ENCODE results near the gene RSBN1.

Gene RSBN1

DNA sequence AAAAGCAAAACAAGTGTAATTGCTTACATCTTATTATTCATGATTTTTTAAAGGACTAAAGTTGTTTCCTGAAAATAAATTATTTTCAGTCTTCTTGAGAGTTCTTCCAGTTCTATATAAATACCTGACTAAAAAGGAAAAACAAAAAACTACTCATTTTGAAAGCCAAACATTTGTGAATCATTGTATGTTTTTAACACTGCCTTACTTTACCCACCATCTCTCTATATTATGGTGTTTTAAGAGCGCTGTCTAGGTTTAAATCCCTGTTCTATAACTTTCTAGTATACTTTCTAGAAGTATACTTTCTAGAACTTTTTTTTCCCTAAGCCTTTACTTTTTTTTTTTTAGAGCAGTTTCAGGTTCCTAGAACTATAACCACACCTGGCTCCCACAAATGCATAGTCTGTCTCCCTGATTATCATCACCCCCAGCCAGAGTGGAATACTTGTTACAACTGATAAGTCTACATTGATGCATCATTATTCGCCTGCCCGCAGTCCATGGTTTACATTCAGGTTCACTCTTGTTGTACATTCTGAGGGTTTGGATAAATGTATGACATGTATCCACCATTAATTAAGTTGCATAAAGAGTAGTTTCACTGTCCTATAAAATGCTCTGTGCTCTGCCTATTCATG, 9.8 kb downstream of the RSBN1 start:
- H3K27ac Mint-ChIP-seq: no peak overlapping the region
- peaks cover 25% of the 10 kb centered on the region for H3K36me3 Mint-ChIP-seq
- ATAC-seq: no peak
- no peaks in the 10 kb centered on the region for H3K27me3 Mint-ChIP-seq
- H3K9me3 Mint-ChIP-seq: no peaks in the 10 kb centered on the region
- H3K4me3 Mint-ChIP-seq: no peak overlapping the region
- H3K4me1 Mint-ChIP-seq: peaks cover 65% of the 10 kb centered on the region

GRCh38 chr1:113800487-113800886, 11.8 kb downstream of the RSBN1 start:
- H3K36me3 Mint-ChIP-seq: peaks cover 25% of the 10 kb centered on the region
- H3K27ac Mint-ChIP-seq: no peak overlapping the region
- H3K27me3 Mint-ChIP-seq: no peaks in the 10 kb centered on the region
- H3K4me3 Mint-ChIP-seq: no peak overlapping the region
- no peak for ATAC-seq
- H3K9me3 Mint-ChIP-seq: no peaks in the 10 kb centered on the region
- H3K4me1 Mint-ChIP-seq: peaks cover 47% of the 10 kb centered on the region

- no peaks in the 10 kb centered on the region for H3K9me3 Mint-ChIP-seq
- peaks cover 35% of the 10 kb centered on the region for H3K4me1 Mint-ChIP-seq
- H3K27ac Mint-ChIP-seq: no peak overlapping the region
- no peaks in the 10 kb centered on the region for H3K27me3 Mint-ChIP-seq
- H3K4me3 Mint-ChIP-seq: no peak overlapping the region
- no peak for ATAC-seq
- peaks cover 29% of the 10 kb centered on the region for H3K36me3 Mint-ChIP-seq
Observed at GRCh38 chr1:113797472-113797871, 14.8 kb downstream of the RSBN1 start.

- H3K27ac Mint-ChIP-seq: no peak overlapping the region
- H3K27me3 Mint-ChIP-seq: no peaks in the 10 kb centered on the region
- H3K9me3 Mint-ChIP-seq: no peaks in the 10 kb centered on the region
Observed at GRCh38 chr1:113793878-113794834, 18.1 kb downstream of the RSBN1 start.

GRCh38 chr1:113792986-113793385, 19.3 kb downstream of the RSBN1 start:
- H3K36me3 Mint-ChIP-seq: peaks cover 61% of the 10 kb centered on the region
- no peaks in the 10 kb centered on the region for H3K27me3 Mint-ChIP-seq
- no peak overlapping the region for H3K4me3 Mint-ChIP-seq
- H3K4me1 Mint-ChIP-seq: peaks cover 57% of the 10 kb centered on the region
- no peaks in the 10 kb centered on the region for H3K9me3 Mint-ChIP-seq
- H3K27ac Mint-ChIP-seq: no peak overlapping the region
- ATAC-seq: no peak

More at GRCh38 chr1:113793878-113794834, 18.1 kb downstream of the RSBN1 start:
- no peak for ATAC-seq
- no peak overlapping the region for H3K4me3 Mint-ChIP-seq
- H3K36me3 Mint-ChIP-seq: peaks cover 55% of the 10 kb centered on the region
- peaks cover 53% of the 10 kb centered on the region for H3K4me1 Mint-ChIP-seq

DNA sequence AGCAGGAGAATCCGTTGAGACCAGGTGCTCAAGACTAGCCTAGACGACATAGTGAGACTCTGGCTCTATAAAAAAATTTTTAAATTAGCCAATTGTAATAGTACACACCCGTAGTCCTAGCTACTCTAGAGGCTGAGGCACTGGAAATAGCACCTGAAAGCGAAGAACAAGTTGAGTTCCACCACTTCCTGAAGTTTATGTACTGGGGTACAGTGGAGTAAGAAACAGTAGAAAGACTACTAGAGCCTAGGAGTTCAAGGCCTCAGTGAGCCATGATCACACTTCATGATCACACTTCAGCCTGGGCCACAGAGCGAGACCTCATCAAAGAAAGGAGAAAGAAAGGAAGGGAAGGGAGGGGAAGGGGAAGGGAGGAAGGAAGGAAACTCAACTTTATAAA, 19.8 kb downstream of the RSBN1 start:
- peaks cover 59% of the 10 kb centered on the region for H3K36me3 Mint-ChIP-seq

GRCh38 chr1:113788802-113789201, 23.5 kb downstream of the RSBN1 start:
- Mint-ChIP-seq H3K27ac (no peak overlapping the region), H3K4me1 (peaks cover 75% of the 10 kb centered on the region), H3K4me3 (no peak overlapping the region), H3K9me3 (no peaks in the 10 kb centered on the region), H3K36me3 (peaks cover 43% of the 10 kb centered on the region), H3K27me3 (no peaks in the 10 kb centered on the region)
- ATAC-seq: no peak

More for the DNA sequence above, 19.8 kb downstream of the RSBN1 start:
- H3K4me3 Mint-ChIP-seq: no peak overlapping the region
- H3K27me3 Mint-ChIP-seq: no peaks in the 10 kb centered on the region
- no peak for ATAC-seq
- H3K9me3 Mint-ChIP-seq: no peaks in the 10 kb centered on the region
- peaks cover 57% of the 10 kb centered on the region for H3K4me1 Mint-ChIP-seq
- H3K27ac Mint-ChIP-seq: no peak overlapping the region

DNA sequence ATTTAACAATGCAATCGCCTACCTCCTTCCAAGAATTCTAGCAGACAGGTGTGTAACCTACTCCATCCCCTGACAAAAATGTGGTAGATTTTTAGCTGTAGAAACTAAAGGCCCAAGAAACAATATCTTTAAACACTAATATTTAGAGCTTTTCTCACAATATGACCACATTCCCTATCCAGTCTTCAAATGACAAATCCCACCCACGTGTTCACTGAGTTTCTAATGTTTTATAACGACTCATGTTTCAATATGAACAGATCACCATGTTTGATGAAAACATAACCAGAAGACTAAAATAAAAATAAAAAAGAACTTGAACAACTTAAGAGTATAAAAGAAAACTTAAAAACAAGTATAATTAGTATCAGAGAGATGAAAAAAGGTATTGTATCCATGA, 24.6 kb downstream of the RSBN1 start:
- H3K36me3 Mint-ChIP-seq: peaks cover 36% of the 10 kb centered on the region
- peaks cover 78% of the 10 kb centered on the region for H3K4me1 Mint-ChIP-seq
- H3K27ac Mint-ChIP-seq: no peak overlapping the region
- ATAC-seq: no peak
- H3K27me3 Mint-ChIP-seq: no peaks in the 10 kb centered on the region
- no peak overlapping the region for H3K4me3 Mint-ChIP-seq
- no peaks in the 10 kb centered on the region for H3K9me3 Mint-ChIP-seq

- Mint-ChIP-seq H3K4me1 (peaks cover 71% of the 10 kb centered on the region), H3K9me3 (no peaks in the 10 kb centered on the region), H3K4me3 (no peak overlapping the region), H3K27ac (peak overlapping the region; percentile 13), H3K27me3 (no peaks in the 10 kb centered on the region), H3K36me3 (peaks cover 28% of the 10 kb centered on the region)
- ATAC-seq: no peak
Observed at GRCh38 chr1:113786069-113786468, 26.2 kb downstream of the RSBN1 start.

DNA sequence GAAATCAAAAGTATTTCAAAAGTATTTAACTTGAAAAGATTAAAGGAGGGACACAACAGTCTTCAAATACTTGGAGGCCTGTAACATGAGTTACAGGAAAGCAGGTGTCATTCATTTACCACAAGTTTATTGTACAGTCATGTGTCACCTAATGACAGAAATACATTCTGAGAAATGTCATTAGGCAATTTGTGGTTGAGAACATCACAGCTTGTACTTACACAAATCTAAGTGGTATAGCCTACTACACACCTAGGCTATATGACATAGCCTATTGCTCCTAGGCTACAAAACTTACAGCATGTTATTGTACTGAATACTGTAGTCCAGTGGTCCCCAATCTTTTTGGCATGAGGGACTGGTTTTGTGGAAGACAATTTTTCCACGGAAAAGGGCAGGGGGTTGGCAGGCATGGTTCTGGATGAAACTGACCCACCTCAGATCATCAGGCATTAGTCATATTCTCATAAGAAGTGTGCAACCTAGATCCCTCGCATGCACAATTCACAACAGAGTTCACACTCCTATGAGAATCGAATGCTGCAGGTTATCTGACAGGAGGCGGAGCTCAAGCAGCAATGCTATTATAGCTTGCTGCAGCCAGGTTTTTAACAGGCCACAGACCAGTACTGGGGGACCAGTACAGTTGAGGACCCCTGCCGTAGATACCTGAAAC, 28.0 kb downstream of the RSBN1 start:
- peak overlapping the region; percentile 83 for H3K27ac Mint-ChIP-seq
- H3K4me1 Mint-ChIP-seq: peaks cover 52% of the 10 kb centered on the region
- H3K27me3 Mint-ChIP-seq: no peaks in the 10 kb centered on the region
- ATAC-seq: peak; percentile 60
- peaks cover 10% of the 10 kb centered on the region for H3K36me3 Mint-ChIP-seq
- no peaks in the 10 kb centered on the region for H3K9me3 Mint-ChIP-seq
- peak overlapping the region; percentile 10 for H3K4me3 Mint-ChIP-seq

GRCh38 chr1:113783254-113784103, 28.8 kb downstream of the RSBN1 start:
- peak; percentile 94 for ATAC-seq
- Mint-ChIP-seq H3K27me3 (no peaks in the 10 kb centered on the region), H3K9me3 (peaks cover 3% of the 10 kb centered on the region), H3K4me1 (peaks cover 50% of the 10 kb centered on the region), H3K4me3 (peak overlapping the region; percentile 10), H3K36me3 (peaks cover 10% of the 10 kb centered on the region), H3K27ac (peak overlapping the region; percentile 83)

DNA sequence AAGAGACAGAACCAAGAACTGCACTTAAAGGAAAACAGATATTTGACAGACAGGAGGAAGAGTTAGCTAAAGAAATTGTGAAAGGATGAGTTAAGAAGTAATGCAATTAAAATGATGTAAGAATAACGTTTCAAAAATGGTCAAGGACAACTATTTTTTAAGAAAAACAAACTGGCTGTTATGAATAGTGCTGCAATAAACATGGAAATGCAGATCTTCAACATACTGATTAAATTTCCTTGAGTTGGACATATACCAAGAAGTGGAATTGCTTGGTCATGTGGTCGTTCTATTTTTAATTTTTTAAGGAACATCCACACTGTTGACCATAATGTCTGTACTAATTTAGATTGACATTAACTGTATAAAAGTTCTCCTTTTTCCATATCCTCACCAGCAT, 29.9 kb downstream of the RSBN1 start:
- H3K27ac Mint-ChIP-seq: no peak overlapping the region
- H3K36me3 Mint-ChIP-seq: peaks cover 7% of the 10 kb centered on the region
- no peaks in the 10 kb centered on the region for H3K27me3 Mint-ChIP-seq
- no peak overlapping the region for H3K4me3 Mint-ChIP-seq
- peaks cover 3% of the 10 kb centered on the region for H3K9me3 Mint-ChIP-seq
- ATAC-seq: no peak
- peaks cover 43% of the 10 kb centered on the region for H3K4me1 Mint-ChIP-seq

DNA sequence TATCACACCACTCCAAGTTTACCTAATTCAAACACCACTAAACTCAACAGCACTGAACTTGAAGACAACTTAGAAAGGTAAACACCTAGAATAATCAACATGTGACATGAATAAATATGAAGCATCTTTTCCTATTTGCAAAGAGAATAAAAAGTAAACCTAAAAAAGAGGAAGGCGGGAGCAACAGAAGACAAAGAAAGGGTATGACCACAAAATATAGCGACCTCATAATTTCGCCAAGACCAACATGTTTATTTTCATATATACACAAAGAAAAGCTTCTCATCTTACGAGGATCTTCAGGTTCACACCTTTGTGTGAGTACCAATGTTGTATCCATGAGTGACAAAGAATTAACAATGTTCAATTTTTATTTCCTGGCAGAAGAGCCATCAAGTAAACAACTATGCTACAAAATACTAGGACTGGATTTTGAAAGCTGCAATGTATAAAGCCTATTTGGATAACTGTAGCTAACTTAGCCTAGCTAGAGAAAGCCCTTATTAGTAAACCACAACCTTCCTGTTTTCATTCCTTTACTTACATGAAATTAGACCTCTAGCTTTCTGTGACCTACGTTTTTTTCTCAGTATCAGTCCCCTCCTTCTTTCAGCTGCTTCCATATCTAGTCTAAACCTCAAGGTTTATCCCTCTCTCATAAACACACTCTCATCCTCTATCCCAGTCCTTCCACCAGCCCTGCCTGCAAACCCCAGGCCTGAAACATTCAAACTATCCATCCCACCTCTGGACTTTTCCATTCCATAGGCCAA, 31.7 kb downstream of the RSBN1 start:
- H3K4me3 Mint-ChIP-seq: no peak overlapping the region
- H3K27me3 Mint-ChIP-seq: no peaks in the 10 kb centered on the region
- ATAC-seq: no peak
- peaks cover 7% of the 10 kb centered on the region for H3K36me3 Mint-ChIP-seq
- peaks cover 3% of the 10 kb centered on the region for H3K9me3 Mint-ChIP-seq
- H3K4me1 Mint-ChIP-seq: peaks cover 29% of the 10 kb centered on the region
- no peak overlapping the region for H3K27ac Mint-ChIP-seq

DNA sequence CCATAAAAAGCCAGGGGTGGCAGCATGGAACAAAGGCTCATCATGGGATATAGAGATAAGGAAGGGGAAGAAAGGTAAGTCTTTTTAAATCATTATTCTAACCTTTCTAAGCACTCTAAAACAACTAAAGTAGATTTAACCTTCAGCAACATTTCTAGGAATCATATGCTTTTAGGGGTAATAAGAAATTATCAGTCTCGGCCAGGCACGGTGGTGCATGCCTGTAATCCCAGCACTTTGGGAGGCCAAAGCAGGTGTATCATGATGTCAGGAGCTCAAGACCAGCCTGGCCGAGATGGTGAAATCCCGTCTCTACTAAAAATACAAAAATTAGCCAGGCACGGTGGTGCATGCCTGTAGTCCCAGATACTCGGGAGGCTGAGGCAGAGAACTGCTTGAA, 32.7 kb downstream of the RSBN1 start:
- H3K27me3 Mint-ChIP-seq: no peaks in the 10 kb centered on the region
- ATAC-seq: no peak
- peaks cover 25% of the 10 kb centered on the region for H3K4me1 Mint-ChIP-seq
- peaks cover 12% of the 10 kb centered on the region for H3K36me3 Mint-ChIP-seq
- peaks cover 3% of the 10 kb centered on the region for H3K9me3 Mint-ChIP-seq
- no peak overlapping the region for H3K27ac Mint-ChIP-seq
- no peak overlapping the region for H3K4me3 Mint-ChIP-seq
